NB4 (cell line): ENCODE measurements around the gene CYFIP2.

Experiments
- DNase-seq: peaks from one replicate; pipeline ENCODE4 v3.0.0; 2010; ENCODE audit warnings: low read depth
- H3K4me3 ChIP-seq: one replicate; pipeline ENCODE4 v1.5.1; 2011; ENCODE audit warnings: mild to moderate bottlenecking, low read depth, low read length, moderate library complexity
- MYC ChIP-seq: IDR thresholded peaks from 2 replicates; pipeline ENCODE4 v1.6.1; 2011; ENCODE audit warnings: low read depth, low read length
- POLR2A ChIP-seq: IDR thresholded peaks from 2 replicates; pipeline ENCODE4 v1.6.1; 2011; ENCODE audit warnings: mild to moderate bottlenecking; ENCODE audit not compliant: insufficient read length; ENCODE audit errors: extremely low read depth
- TF ChIP-seq, protein P1 (sequence below): IDR thresholded peaks from one replicate; pipeline ENCODE4 v1.5.1; 2012; ENCODE audit warnings: low read depth, low read length
- TF ChIP-seq, protein P2 (sequence below): IDR thresholded peaks from 2 replicates; pipeline ENCODE4 v1.6.1; 2011; ENCODE audit warnings: low read depth, low read length

CYFIP2 gene

DNA sequence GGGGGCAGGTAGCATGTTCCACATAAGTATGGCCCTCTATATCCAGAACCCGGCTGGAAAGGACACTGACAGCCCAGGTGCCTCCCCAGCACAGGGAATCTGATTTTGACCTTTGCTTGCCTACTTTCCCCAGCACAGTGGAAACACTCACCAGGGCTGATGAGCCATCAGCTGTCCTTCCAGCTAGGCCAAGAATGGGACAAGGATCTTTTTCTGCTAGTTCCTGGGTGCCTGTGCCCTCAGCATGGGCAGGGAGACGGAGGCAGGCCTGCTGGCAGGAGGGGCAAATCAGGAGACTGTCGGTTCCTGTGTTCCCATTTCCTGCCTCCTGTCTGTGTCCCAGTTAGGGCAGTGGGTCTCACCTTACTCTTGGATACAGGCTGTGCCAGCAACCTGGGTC lies 1.1 kb downstream of the CYFIP2 start:
- DNase-seq, result no peak
- H3K4me3 ChIP-seq, result no peak overlapping the region
- TF ChIP-seq, protein P1, sequence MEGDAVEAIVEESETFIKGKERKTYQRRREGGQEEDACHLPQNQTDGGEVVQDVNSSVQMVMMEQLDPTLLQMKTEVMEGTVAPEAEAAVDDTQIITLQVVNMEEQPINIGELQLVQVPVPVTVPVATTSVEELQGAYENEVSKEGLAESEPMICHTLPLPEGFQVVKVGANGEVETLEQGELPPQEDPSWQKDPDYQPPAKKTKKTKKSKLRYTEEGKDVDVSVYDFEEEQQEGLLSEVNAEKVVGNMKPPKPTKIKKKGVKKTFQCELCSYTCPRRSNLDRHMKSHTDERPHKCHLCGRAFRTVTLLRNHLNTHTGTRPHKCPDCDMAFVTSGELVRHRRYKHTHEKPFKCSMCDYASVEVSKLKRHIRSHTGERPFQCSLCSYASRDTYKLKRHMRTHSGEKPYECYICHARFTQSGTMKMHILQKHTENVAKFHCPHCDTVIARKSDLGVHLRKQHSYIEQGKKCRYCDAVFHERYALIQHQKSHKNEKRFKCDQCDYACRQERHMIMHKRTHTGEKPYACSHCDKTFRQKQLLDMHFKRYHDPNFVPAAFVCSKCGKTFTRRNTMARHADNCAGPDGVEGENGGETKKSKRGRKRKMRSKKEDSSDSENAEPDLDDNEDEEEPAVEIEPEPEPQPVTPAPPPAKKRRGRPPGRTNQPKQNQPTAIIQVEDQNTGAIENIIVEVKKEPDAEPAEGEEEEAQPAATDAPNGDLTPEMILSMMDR, result no peak
- no peak for TF ChIP-seq POLR2A
- TF ChIP-seq, protein P2, sequence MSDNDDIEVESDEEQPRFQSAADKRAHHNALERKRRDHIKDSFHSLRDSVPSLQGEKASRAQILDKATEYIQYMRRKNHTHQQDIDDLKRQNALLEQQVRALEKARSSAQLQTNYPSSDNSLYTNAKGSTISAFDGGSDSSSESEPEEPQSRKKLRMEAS, result no peak
- TF ChIP-seq MYC, result no peak

DNA sequence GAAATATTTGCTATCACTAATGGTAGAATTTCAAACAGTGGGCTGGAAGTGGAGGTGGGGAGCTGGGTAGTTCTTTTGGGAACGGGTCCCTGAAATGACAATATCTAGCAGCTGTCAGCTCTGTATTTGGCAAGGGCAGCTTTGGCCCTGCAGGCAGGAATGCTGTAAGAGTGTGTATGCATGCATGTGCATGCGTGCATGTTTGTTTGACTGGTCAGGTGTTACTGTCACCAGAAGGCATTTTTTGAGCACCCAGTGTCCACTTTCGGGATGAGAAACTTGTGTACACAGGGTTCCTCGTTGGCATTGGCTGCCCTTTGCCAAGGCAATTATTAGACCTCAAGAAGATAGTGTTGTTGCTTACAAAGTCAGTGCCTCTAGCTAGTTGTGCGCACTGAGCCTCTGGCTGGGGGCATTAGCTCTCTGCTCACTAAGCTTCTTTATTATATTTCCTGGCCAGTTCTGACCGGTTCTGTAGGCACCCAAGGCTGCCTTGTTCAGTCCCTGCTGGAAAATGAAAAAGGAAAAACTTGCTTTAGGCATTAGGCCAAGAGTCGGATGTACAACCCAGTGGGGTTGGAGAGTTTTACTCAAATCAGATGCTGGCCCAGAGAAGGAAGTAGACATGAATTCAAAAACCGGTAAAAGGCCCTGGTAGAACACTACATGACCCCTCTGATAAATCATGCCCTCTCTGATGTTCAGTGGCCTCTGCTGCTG lies 2.0 kb downstream of the CYFIP2 start:
- no peak for DNase-seq
- no peak for TF ChIP-seq MYC
- TF ChIP-seq, protein P1, result no peak
- no peak overlapping the region for H3K4me3 ChIP-seq

DNA sequence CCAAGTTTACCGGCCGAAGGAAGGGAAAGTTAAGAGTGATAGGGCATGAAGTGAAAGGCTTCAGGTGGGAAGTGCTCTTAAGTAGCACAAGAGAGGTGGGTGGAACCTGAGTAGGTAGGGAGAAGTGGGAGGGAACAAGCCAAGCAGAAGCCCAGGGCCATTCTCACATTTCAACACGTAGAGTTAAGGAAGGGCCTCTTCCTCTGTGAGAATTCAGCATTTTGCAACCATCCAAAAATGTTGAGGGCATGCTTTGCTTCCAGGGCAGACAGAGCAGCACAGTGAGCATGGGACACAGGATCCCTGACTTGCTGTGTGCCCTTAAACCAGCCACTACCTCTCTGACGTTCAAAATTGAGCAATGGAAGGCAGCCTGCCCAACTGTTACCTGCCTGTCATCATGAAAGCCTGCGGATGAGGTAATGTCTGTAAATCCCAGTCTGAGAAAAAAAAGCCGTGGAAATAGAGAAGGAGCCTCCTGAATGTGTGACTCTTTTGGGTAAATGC lies 3.3 kb downstream of the CYFIP2 start:
- TF ChIP-seq, protein P2, result no peak
- TF ChIP-seq MYC, result no peak
- TF ChIP-seq, protein P1, result no peak
- TF ChIP-seq POLR2A, result no peak
- peak; percentile 29 for DNase-seq
- H3K4me3 ChIP-seq, result no peak overlapping the region

GRCh38 chr5:157269761-157270272 lies 3.9 kb downstream of the CYFIP2 start:
- DNase-seq, result peak; percentile 41
- no peak overlapping the region for H3K4me3 ChIP-seq
- TF ChIP-seq, protein P1, result no peak
- TF ChIP-seq, protein P2, result no peak
- no peak for TF ChIP-seq MYC

DNA sequence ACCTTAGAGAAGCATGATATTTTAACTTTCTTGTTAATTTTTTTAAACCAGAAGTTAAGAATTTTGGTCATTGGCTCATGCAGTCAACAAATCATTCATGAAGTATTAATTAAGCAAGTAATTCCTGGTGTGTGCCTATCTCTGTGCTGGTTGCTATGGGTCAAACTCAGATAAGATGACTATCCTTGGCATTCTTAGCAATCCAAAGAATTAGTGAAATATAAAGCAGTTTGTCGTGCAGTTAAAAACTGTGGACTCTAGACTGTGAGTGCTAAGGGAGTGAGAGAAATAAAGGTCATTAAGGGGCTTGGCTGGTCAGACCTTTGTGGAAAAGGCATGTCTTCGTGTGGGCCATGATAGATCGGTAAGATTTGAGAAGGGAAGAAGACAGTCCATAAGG lies 4.8 kb downstream of the CYFIP2 start:
- H3K4me3 ChIP-seq, result no peak overlapping the region
- DNase-seq, result no peak
- TF ChIP-seq MYC (no peak), POLR2A (no peak)
- TF ChIP-seq, protein P1, result no peak
- TF ChIP-seq, protein P2, result no peak

DNA sequence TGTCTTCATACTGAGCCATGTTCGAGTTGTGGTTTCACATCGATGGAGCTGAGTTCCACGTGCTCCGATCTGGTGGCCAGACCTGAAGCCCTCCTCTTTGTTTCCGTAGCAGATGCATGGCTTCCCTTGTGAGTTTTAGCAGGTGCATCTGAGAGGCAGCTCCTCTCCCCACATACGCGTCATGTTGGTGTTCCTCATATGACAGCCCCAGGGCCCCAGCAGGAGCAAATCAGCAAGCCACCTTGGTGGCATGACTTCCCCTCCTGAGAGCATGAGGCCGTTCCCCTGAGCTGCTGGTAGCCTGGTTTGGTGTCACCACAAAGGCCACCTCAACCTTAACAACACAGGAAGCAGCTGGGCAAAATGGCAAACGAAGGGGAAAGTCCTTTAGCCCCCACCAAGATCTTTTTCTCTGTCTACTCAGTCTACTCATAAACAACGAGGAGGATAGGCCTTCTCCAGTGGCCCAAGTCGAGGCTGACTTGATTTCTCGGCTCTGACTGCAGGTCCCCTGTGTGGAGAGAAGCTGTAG lies 5.9 kb downstream of the CYFIP2 start:
- TF ChIP-seq MYC (peak; percentile 86), POLR2A (no peak)
- TF ChIP-seq, protein P2, result peak; percentile 93
- TF ChIP-seq, protein P1, result no peak
- no peak overlapping the region for H3K4me3 ChIP-seq
- DNase-seq, result peak; percentile 88
